Measurements from ENCODE around the gene ASB15. TPM values are rescaled to one million over a fixed set of nuclear protein-coding genes. Genes with fewer than 3 reads are reported as not detected.

Gene ASB15
- polyA plus RNA-seq, 1 experiment, result not detected

DNA sequence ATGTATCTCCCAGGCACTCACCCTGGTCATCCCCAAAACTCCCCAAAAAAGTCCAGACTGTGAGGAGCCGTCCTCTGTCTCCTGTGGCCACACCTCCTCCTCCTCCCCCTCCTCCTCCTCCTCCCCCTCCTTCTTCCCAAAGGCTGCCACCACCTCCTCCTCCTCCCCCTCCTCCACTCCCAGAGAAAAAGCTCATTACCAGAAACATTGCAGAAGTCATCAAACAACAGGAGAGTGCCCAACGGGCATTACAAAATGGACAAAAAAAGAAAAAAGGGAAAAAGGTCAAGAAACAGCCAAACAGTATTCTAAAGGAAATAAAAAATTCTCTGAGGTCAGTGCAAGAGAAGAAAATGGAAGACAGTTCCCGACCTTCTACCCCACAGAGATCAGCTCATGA lies 61.1 kb downstream of the ASB15 start:
- no peak overlapping the region for H3K4me3 ChIP-seq (ENCODE audit: low read depth, low read length)
- H3K27me3 ChIP-seq (ENCODE audit: control insufficient read depth, insufficient read depth, low read length), result no peaks in the 10 kb centered on the region
- CTCF ChIA-PET, result interaction anchor here (1.5 kb wide), 1 partner anchor 136 kb away, joined by 3 read pairs; no protein-coding TSS in a partner anchor
- H3K27ac ChIP-seq (ENCODE audit: low read depth, low read length), result no peak overlapping the region
- TF ChIP-seq, protein P1, sequence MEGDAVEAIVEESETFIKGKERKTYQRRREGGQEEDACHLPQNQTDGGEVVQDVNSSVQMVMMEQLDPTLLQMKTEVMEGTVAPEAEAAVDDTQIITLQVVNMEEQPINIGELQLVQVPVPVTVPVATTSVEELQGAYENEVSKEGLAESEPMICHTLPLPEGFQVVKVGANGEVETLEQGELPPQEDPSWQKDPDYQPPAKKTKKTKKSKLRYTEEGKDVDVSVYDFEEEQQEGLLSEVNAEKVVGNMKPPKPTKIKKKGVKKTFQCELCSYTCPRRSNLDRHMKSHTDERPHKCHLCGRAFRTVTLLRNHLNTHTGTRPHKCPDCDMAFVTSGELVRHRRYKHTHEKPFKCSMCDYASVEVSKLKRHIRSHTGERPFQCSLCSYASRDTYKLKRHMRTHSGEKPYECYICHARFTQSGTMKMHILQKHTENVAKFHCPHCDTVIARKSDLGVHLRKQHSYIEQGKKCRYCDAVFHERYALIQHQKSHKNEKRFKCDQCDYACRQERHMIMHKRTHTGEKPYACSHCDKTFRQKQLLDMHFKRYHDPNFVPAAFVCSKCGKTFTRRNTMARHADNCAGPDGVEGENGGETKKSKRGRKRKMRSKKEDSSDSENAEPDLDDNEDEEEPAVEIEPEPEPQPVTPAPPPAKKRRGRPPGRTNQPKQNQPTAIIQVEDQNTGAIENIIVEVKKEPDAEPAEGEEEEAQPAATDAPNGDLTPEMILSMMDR (IDR thresholded peaks at IDR 0.05; ENCODE audit: low read depth, low read length), result no peak
- POLR2A ChIA-PET, result no interaction called here
- no peak for DNase-seq (ENCODE audit: low read depth, low spot score)
- no peaks in the 10 kb centered on the region for H3K9me3 ChIP-seq (ENCODE audit: control insufficient read depth, insufficient read depth, low read length)

DNA sequence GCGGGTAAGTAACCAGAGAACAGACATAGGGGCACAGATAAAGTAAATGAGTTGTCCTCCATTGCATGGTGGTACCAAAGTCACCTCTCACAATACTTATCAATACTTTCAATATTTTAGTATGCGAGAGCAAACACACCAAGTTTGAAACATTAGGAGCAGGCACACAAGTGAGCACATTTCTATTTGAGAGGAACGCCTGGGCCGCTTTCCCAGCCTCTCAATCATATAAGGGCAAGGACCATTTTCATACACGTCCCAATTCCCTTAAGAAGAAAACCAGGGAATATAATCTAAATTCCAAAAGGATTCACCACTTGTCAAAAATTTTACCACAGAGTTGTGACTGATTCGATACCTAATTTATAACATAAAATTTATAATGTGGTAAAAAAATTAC lies 61.6 kb downstream of the ASB15 start:
- POLR2A ChIA-PET, result no interaction called here
- Histone ChIP-seq H3K27ac (ENCODE audit: low read depth, low read length) (no peak overlapping the region), H3K4me3 (ENCODE audit: low read depth, low read length) (no peak overlapping the region), H3K9me3 (ENCODE audit: control insufficient read depth, insufficient read depth, low read length) (no peaks in the 10 kb centered on the region), H3K27me3 (ENCODE audit: control insufficient read depth, insufficient read depth, low read length) (no peaks in the 10 kb centered on the region)
- DNase-seq (ENCODE audit: low read depth, low spot score), result no peak
- TF ChIP-seq, protein P1 (IDR thresholded peaks at IDR 0.05; ENCODE audit: low read depth, low read length), result no peak
- CTCF ChIA-PET, result no interaction called here

DNA sequence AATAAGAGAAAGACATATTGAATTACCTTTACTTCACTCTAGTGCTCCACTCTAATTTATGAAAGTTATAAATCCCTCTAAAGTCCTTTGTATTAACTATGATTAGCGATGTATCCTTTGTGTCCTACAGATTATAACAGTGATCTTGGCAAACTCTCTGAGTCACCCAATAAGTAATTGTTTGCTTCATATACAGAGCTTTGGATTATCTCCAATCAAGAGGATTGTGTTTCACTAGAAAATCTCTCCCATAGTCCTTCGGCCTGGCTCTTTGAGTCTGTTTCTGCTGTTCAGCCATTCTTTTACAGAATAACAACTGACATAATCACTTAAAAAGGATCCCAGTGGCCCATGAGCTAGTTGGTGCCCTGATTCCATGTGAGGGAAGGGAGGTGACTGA lies 63.5 kb downstream of the ASB15 start:
- CTCF ChIA-PET, result interaction anchor here (0.9 to 2.1 kb wide), 4 partner anchors 17 to 225 kb away, joined by 3 to 10 read pairs (median 4); no protein-coding TSS in a partner anchor
- TF ChIP-seq, protein P1 (IDR thresholded peaks at IDR 0.05; ENCODE audit: low read depth, low read length), result no peak
- no peaks in the 10 kb centered on the region for H3K9me3 ChIP-seq (ENCODE audit: control insufficient read depth, insufficient read depth, low read length)
- no peak overlapping the region for H3K27ac ChIP-seq (ENCODE audit: low read depth, low read length)
- H3K27me3 ChIP-seq (ENCODE audit: control insufficient read depth, insufficient read depth, low read length), result no peaks in the 10 kb centered on the region
- no peak for DNase-seq (ENCODE audit: low read depth, low spot score)
- H3K4me3 ChIP-seq (ENCODE audit: low read depth, low read length), result no peak overlapping the region
- POLR2A ChIA-PET, result no interaction called here

- no peaks in the 10 kb centered on the region for H3K27me3 ChIP-seq (ENCODE audit: control insufficient read depth, insufficient read depth, low read length)
- H3K27ac ChIP-seq (ENCODE audit: low read depth, low read length), result no peak overlapping the region
- TF ChIP-seq, protein P1 (IDR thresholded peaks at IDR 0.05; ENCODE audit: low read depth, low read length), result no peak
- DNase-seq (ENCODE audit: low read depth, low spot score), result no peak
- H3K4me3 ChIP-seq (ENCODE audit: low read depth, low read length), result no peak overlapping the region
- ChIA-PET CTCF (interaction anchor here (2.1 kb wide), 1 partner anchor 16 kb away, joined by 10 read pairs; no protein-coding TSS in a partner anchor), POLR2A (no interaction called here)
- no peaks in the 10 kb centered on the region for H3K9me3 ChIP-seq (ENCODE audit: control insufficient read depth, insufficient read depth, low read length)
Observed at GRCh38 chr7:123665896-123666295, 64.3 kb downstream of the ASB15 start.

DNA sequence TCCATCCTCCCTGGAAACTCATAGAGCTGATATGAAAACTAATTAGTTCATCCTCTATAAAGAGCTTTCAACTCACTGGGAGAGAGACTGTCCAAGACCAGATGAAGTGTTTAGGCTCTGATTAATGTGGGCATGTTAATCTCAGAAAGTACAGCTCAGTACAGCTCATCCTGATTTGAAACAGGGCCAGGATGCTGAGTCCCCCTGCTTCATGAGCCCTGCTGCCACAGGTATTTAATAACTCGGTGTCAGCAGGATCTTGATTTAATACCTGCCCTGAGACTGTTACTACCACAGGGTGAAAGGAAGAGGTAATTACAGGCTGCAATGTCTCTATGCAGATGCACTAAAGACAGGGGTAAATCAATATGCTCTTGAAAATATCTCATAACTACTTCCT lies 64.9 kb downstream of the ASB15 start:
- ChIA-PET POLR2A (no interaction called here), CTCF (interaction anchor here (2.1 kb wide), 1 partner anchor 16 kb away, joined by 10 read pairs; no protein-coding TSS in a partner anchor)
- no peak for DNase-seq (ENCODE audit: low read depth, low spot score)
- H3K27me3 ChIP-seq (ENCODE audit: control insufficient read depth, insufficient read depth, low read length), result no peaks in the 10 kb centered on the region
- no peak overlapping the region for H3K4me3 ChIP-seq (ENCODE audit: low read depth, low read length)
- TF ChIP-seq, protein P1 (IDR thresholded peaks at IDR 0.05; ENCODE audit: low read depth, low read length), result no peak
- H3K27ac ChIP-seq (ENCODE audit: low read depth, low read length), result no peak overlapping the region
- H3K9me3 ChIP-seq (ENCODE audit: control insufficient read depth, insufficient read depth, low read length), result no peaks in the 10 kb centered on the region
